Measurements from ENCODE around the gene ZNF587. TPM values are rescaled to one million over a fixed set of nuclear protein-coding genes. Genes with fewer than 3 reads are reported as not detected.
A peak's percentile ranks its signal among the peaks of the same experiment; 100 is the strongest.

Gene ZNF587
- total and polyA plus RNA-seq, 2 of the 13 experiments (the other 11 are each of a cell fraction or from before 2014, with no cell fraction given): 8.7 to 17.5 TPM

DNA sequence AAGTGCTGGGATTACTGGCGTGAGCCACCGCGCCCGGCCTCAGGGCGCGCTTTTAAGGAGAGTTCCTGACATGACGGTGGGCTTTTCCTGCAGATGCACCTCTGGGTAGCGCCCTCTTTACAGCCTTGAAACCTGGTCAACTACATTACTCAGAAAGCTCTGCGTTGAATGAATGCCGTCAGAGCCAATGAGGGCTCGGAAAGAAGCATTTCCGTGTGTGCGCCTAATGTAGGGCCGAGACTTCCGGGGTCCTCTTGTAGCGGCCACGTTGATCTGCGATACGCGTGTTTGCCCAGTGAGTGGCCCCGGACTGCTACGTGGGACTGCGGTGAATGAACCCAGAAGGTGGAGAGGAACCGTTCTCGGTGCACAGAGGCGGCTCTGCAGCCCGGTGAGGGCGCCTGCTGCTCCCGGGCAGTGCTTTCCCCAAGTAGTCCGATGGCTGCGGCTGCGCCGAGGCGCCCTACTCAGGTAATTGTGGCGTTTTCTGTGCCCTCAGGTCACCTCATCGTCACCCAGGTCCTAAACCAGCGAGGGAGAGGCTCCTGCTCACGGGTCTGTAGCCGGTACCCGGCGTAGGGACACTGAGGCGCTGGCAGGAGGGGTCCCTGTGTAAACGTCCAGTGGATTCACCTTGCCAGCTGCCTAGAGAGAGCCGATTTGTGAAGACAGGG is 30.0 kb upstream of the ZNF587 start:
- POLR2A ChIA-PET: interaction anchor here (0.7 to 1.9 kb wide), 12 partner anchors 9 to 364 kb away, joined by 3 to 16 read pairs (median 5); partner anchors contain the start of genes ZNF274, ZNF417, ZNF551 and ZNF587
- peaks cover 62% of the 10 kb centered on the region for H3K4me1 ChIP-seq (ENCODE audit: insufficient read depth, low read length)
- peaks cover 0 to 6% of the 10 kb centered on the region in 2 experiments; a peak in 1 of 5 replicates for H3K36me3 ChIP-seq (replicated peaks in 1 of 2; ENCODE audit: control insufficient read depth in 1 of 2, insufficient read depth in 2 of 2, low read length in 2 of 2)
- intact Hi-C loops (cut with micrococcal nuclease; ENCODE audit: unreplicated experiment) (loop anchor here (2.0 to 10.0 kb wide), 2 partner anchors 73 to 335 kb away; partner anchors contain the start of genes ZNF329 and ZNF776), in situ Hi-C loops (cut with HindIII; ENCODE audit: extremely low pct_ligation_motif_present, low pct_unique_long_range_greater_than_20kb) (no loop called here)
- CTCF ChIA-PET (ENCODE audit: low intra/inter-chr PET ratio, low total read pairs): no interaction called here
- peaks cover 47% of the 10 kb centered on the region for H3K79me2 ChIP-seq (ENCODE audit: insufficient read depth, low read length)
- under 1% methylated on average over 19 of the region's 44 CpGs for WGBS (ENCODE audit: low lambda C conversion rate)
- peak overlapping the region; percentile 98 for H3K9ac ChIP-seq (ENCODE audit: insufficient read depth, low read depth, low read length)
- peak; percentile 79 for FAIRE-seq
- H3K9me3 ChIP-seq (ENCODE audit: low read length): no peaks in the 10 kb centered on the region
- H3K27ac ChIP-seq (ENCODE audit: extremely low read length, insufficient read depth, low read length): peak overlapping the region; percentile 90
- BruUV-seq (replicated peaks): TSS peak; percentile 69
- H3K4me3 ChIP-seq (replicated peaks in 1 of 3; ENCODE audit: insufficient read depth in 1 of 3, low read depth in 2 of 3, low read length in 3 of 3): peak overlapping the region; percentile 86 to 96 (median 88)
- DNase-seq (ENCODE audit: low spot score): peak; percentile 97
- no peaks in the 10 kb centered on the region; a peak in 1 of 5 replicates for H3K27me3 ChIP-seq (ENCODE audit: control insufficient read depth in 1 of 2, insufficient read depth in 2 of 2, low read length in 2 of 2)
- peak overlapping the region; percentile 97 for H3K4me2 ChIP-seq (ENCODE audit: low read depth, low read length)
- H2AFZ ChIP-seq (ENCODE audit: low read length): no peak overlapping the region
- ATAC-seq: peak; percentile 86
- H4K20me1 ChIP-seq (ENCODE audit: insufficient read depth, low read length): peaks cover 12% of the 10 kb centered on the region; the same call in 1 of the 2 replicates
- TF ChIP-seq ZNF234 (CRISPR knock-in tag; conservative IDR thresholded peaks at IDR 0.05): no peak
- peak; percentile 58; the same call in 1 of the 2 replicates for TF ChIP-seq ZNF430 (CRISPR knock-in tag; IDR thresholded peaks at IDR 0.05)
- no peak for TF ChIP-seq SMARCE1 (IDR thresholded peaks at IDR 0.05; ENCODE audit: borderline replicate concordance)
- peak; percentile 96; the same call in 2 of the 3 replicates for TF ChIP-seq MXI1 (IDR thresholded peaks at IDR 0.05; ENCODE audit: borderline replicate concordance, low read depth, low read length)
- peak; percentile 79; the same call in 1 of the 2 replicates for TF ChIP-seq ZNF574 (CRISPR knock-in tag; IDR thresholded peaks at IDR 0.05)
- no peak for TF ChIP-seq ZNF660 (CRISPR knock-in tag; IDR thresholded peaks at IDR 0.05; ENCODE audit: borderline replicate concordance, low read depth)
- no peak for TF ChIP-seq ZNF318 (CRISPR knock-in tag; IDR thresholded peaks at IDR 0.05)
- no peak for TF ChIP-seq SUZ12 (IDR thresholded peaks at IDR 0.05; ENCODE audit: low read depth, low read length)
- no peak for TF ChIP-seq PTBP1 (IDR thresholded peaks at IDR 0.05; ENCODE audit: low read depth, low read length, poor library complexity, severe bottlenecking)
